Liver (tissue), 3 donors: ENCODE measurements around the gene SPATA31C1.

Experiments
- EGR1 ChIP-seq, 2 donors: IDR thresholded peaks; 2 replicates each; pipeline ENCODE4 v1.6.1; 2016 to 2018; ENCODE audit warnings: antibody characterized with exemption in 2 of 2, low read depth in 2 of 2
- FOXA2 ChIP-seq: IDR thresholded peaks from 2 replicates; pipeline ENCODE4 v1.6.1; 2016; ENCODE audit warnings: antibody characterized with exemption
- GABPA ChIP-seq, 2 donors: IDR thresholded peaks in 1 of 2; conservative IDR thresholded peaks in 1 of 2; 2 replicates each; pipeline ENCODE4 v1.6.1; 2016; ENCODE audit warnings: antibody characterized with exemption in 2 of 2, mild to moderate bottlenecking in 1 of 2, moderate library complexity in 1 of 2
- HNF4G ChIP-seq: IDR thresholded peaks from 2 replicates; pipeline ENCODE4 v1.6.1; 2016; ENCODE audit warnings: antibody characterized with exemption
- JUND ChIP-seq, 2 donors: IDR thresholded peaks; 2 replicates each; pipeline ENCODE4 v1.6.1; 2016; ENCODE audit warnings: antibody characterized with exemption in 2 of 2
- MAX ChIP-seq: IDR thresholded peaks from 2 replicates; pipeline ENCODE4 v1.6.1; 2016; ENCODE audit warnings: antibody characterized with exemption
- RAD21 ChIP-seq, 2 donors: IDR thresholded peaks; 2 replicates each; pipeline ENCODE4 v1.6.1; 2016; ENCODE audit warnings: antibody characterized with exemption in 2 of 2, mild to moderate bottlenecking in 2 of 2
- REST ChIP-seq: IDR thresholded peaks from 2 replicates; pipeline ENCODE4 v1.6.1; 2016; ENCODE audit warnings: antibody characterized with exemption, mild to moderate bottlenecking
- RXRA ChIP-seq, 2 donors: IDR thresholded peaks; 2 replicates each; pipeline ENCODE4 v1.6.1; 2017 to 2018; ENCODE audit warnings: antibody characterized with exemption in 2 of 2, mild to moderate bottlenecking in 1 of 2
- SP1 ChIP-seq: IDR thresholded peaks from 2 replicates; pipeline ENCODE4 v1.6.1; 2018; ENCODE audit warnings: antibody characterized with exemption, mild to moderate bottlenecking
- TAF1 ChIP-seq: conservative IDR thresholded peaks from 2 replicates; pipeline ENCODE4 v1.6.1; 2016; ENCODE audit warnings: antibody characterized with exemption, mild to moderate bottlenecking
- YY1 ChIP-seq: IDR thresholded peaks from 2 replicates; pipeline ENCODE4 v1.6.1; 2016; ENCODE audit warnings: antibody characterized with exemption, mild to moderate bottlenecking
- TF ChIP-seq, protein P1 (sequence below): fragments of 150-350 bp; IDR thresholded peaks from 2 replicates; pipeline ENCODE4 v1.5.1; 2017; ENCODE audit warnings: improper control_type of control experiment, low read depth, low read length; ENCODE audit not compliant: missing input control
- donor health status: healthy.
- donor health status: healthy.

- TF ChIP-seq YY1, result no peak
- TF ChIP-seq, protein P1, sequence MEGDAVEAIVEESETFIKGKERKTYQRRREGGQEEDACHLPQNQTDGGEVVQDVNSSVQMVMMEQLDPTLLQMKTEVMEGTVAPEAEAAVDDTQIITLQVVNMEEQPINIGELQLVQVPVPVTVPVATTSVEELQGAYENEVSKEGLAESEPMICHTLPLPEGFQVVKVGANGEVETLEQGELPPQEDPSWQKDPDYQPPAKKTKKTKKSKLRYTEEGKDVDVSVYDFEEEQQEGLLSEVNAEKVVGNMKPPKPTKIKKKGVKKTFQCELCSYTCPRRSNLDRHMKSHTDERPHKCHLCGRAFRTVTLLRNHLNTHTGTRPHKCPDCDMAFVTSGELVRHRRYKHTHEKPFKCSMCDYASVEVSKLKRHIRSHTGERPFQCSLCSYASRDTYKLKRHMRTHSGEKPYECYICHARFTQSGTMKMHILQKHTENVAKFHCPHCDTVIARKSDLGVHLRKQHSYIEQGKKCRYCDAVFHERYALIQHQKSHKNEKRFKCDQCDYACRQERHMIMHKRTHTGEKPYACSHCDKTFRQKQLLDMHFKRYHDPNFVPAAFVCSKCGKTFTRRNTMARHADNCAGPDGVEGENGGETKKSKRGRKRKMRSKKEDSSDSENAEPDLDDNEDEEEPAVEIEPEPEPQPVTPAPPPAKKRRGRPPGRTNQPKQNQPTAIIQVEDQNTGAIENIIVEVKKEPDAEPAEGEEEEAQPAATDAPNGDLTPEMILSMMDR, result no peak
- TF ChIP-seq SP1, result no peak
- TF ChIP-seq TAF1, result no peak
- no peak for TF ChIP-seq REST
- no peak for TF ChIP-seq GABPA (IDR thresholded peaks at IDR 0.05 in 1 of 2, conservative IDR thresholded peaks at IDR 0.05 in 1 of 2)
- TF ChIP-seq JUND (IDR thresholded peaks at IDR 0.05), result no peak
- TF ChIP-seq RAD21 (IDR thresholded peaks at IDR 0.05), result no peak
- TF ChIP-seq MAX, result no peak
- TF ChIP-seq RXRA (IDR thresholded peaks at IDR 0.05), result no peak
- TF ChIP-seq HNF4G, result no peak
- no peak for TF ChIP-seq FOXA2
- no peak for TF ChIP-seq EGR1 (IDR thresholded peaks at IDR 0.05; ENCODE audit: low read depth in 2 of 2)
Observed at GRCh38 chr9:87878989-87879511, 38.7 kb upstream of the SPATA31C1 start.
